ENCODE measurements around the gene LY6G6C. TPM values are rescaled to one million over a fixed set of nuclear protein-coding genes. Genes with fewer than 3 reads are reported as not detected.

LY6G6C gene
- total RNA-seq, 1 experiment from 2014 or later: 0.22 TPM

DNA sequence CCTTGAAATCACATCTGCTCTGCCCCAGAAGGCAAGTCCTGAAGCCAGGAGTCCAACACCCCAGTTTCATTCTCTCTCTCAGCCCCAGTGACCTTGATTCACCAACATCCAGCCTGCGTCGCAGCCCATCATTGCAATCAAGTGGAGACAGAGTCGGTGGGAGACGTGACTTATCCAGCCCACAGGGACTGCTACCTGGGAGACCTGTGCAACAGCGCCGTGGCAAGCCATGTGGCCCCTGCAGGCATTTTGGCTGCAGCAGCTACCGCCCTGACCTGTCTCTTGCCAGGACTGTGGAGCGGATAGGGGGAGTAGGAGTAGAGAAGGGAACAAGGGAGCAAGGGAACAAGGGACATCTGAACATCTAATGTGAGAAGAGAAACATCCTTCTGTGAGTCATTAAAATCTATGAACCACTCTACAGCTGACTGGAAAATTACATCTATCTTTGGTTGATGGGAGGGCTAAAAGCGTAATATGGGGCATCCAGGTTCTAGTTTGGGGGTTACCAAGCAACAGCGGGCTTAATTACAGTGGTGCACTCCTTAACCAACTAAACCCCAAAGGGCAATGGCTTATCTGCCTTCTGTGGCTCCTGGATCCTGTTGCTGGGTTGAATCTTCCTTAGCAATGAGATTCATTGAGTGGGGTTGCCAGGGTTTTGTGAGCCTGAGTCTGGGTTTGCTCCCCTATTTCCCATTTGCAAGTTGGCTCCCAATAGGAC lies 3.9 kb downstream of the LY6G6C start:
- H3K27me3 ChIP-seq (ENCODE audit: low read length): no peaks in the 10 kb centered on the region
- no peaks in the 10 kb centered on the region for H3K9me3 ChIP-seq (ENCODE audit: low read length)
- ATAC-seq (peak; percentile 68), DNase-seq (peak; percentile 70)
- H3F3A ChIP-seq (ENCODE audit: low read length, unreplicated experiment): no peaks in the 10 kb centered on the region
- H3K27ac ChIP-seq (ENCODE audit: low read length): peak overlapping the region; percentile 81
- no peaks in the 10 kb centered on the region for H3K36me3 ChIP-seq (ENCODE audit: low read depth, low read length)
- ChIA-PET CTCF (no interaction called here), POLR2A (ENCODE audit: unreplicated experiment) (interaction anchor here (0.7 kb wide), 1 partner anchor 74 kb away, joined by 3 read pairs; no protein-coding TSS in a partner anchor)
- TF ChIP-seq, protein P1, sequence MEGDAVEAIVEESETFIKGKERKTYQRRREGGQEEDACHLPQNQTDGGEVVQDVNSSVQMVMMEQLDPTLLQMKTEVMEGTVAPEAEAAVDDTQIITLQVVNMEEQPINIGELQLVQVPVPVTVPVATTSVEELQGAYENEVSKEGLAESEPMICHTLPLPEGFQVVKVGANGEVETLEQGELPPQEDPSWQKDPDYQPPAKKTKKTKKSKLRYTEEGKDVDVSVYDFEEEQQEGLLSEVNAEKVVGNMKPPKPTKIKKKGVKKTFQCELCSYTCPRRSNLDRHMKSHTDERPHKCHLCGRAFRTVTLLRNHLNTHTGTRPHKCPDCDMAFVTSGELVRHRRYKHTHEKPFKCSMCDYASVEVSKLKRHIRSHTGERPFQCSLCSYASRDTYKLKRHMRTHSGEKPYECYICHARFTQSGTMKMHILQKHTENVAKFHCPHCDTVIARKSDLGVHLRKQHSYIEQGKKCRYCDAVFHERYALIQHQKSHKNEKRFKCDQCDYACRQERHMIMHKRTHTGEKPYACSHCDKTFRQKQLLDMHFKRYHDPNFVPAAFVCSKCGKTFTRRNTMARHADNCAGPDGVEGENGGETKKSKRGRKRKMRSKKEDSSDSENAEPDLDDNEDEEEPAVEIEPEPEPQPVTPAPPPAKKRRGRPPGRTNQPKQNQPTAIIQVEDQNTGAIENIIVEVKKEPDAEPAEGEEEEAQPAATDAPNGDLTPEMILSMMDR (conservative IDR thresholded peaks at IDR 0.05; ENCODE audit: low read depth, low read length): peak; percentile 54
- no peak for TF ChIP-seq EZH2 (IDR thresholded peaks at IDR 0.05; ENCODE audit: low read length, unreplicated experiment)
- no peak for TF ChIP-seq EZH2phosphoT487 (IDR thresholded peaks at IDR 0.05; ENCODE audit: borderline replicate concordance, low read length)
- no peaks in the 10 kb centered on the region for H3K79me2 ChIP-seq (ENCODE audit: low read length)
- H4K20me1 ChIP-seq (ENCODE audit: low read length): no peaks in the 10 kb centered on the region
- H3K9ac ChIP-seq (ENCODE audit: low read length): peak overlapping the region; percentile 28; the same call in 1 of the 2 replicates
- H3K4me1 ChIP-seq (ENCODE audit: insufficient read depth, low read length): peaks cover 29% of the 10 kb centered on the region
- BruUV-seq (replicated peaks): no TSS peak
- H2AFZ ChIP-seq (ENCODE audit: low read length): peak overlapping the region; percentile 13
- no peaks in the 10 kb centered on the region for H3K9me2 ChIP-seq (replicated peaks; ENCODE audit: low read length)
- intact Hi-C loops (cut with micrococcal nuclease): loop anchor here (10.0 kb wide), 1 partner anchor 47 kb away; the partner anchor contains the start of gene SAPCD1
- peak overlapping the region; percentile 73 for H3K4me2 ChIP-seq (ENCODE audit: low read length)
- H3K4me3 ChIP-seq (ENCODE audit: low read length): peak overlapping the region; percentile 15; the same call in 1 of the 2 replicates

DNA sequence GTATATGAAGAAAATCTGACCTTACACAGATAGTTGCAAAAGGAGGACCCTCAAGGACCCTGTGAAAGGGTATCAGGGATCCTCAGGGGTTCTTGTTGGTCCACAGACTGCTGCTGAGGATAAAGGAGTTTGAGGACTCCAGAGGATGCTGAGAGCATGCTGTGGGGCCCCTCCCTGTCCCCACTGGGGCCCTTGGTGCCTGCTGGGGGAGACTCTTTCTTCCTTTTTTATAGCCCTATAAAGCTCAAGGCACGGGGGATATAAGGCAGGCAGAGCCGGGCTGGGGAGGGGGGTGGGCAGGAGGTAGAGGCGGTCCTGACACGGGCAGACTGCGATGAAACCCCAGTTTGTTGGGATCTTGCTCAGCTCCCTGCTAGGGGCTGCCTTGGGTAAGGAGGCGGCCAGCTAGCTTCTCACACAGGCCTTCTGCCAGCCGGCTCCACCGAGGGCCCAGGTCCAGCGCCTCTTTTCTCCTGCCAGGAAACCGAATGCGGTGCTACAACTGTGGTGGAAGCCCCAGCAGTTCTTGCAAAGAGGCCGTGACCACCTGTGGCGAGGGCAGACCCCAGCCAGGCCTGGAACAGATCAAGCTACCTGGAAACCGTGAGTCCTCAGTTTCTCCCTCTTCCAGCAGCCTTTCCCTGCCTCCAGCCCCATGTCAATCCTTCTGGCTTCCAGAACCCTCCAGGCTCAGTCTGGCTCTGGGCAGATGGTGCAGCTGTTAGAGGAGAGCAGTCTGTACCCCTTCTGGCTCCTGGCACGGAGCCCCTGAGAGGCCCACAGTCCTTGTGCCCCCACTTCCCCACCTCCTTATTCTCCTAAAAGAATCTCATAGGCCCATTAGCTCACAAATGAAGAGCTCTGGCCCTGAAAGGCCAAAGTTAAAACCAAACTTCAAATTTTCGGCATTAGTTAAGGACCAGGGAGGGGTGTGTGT lies 6.3 kb downstream of the LY6G6C start, which contains the start of gene LY6G6D:
TSS of gene LY6G6D (plus strand) at position 327 of the 937 bp plus-strand sequence. CDS start at position 335, 8 bp downstream.
- POLR2A ChIA-PET (ENCODE audit: unreplicated experiment): no interaction called here

More for the DNA sequence above, 6.3 kb downstream of the LY6G6C start, which contains the start of gene LY6G6D:
- Histone ChIP-seq H3K27me3 (ENCODE audit: low read length) (no peaks in the 10 kb centered on the region), H4K20me1 (ENCODE audit: low read length) (no peaks in the 10 kb centered on the region), H3K27ac (ENCODE audit: low read length) (no peak within 1 kb of the TSS), H3K4me1 (ENCODE audit: insufficient read depth, low read length) (peaks cover 26% of the 10 kb centered on the region), H3K9ac (ENCODE audit: low read length) (no peak within 1 kb of the TSS), H3K79me2 (ENCODE audit: low read length) (no peaks in the 10 kb centered on the region), H3K9me3 (ENCODE audit: low read length) (no peaks in the 10 kb centered on the region), H3K4me3 (ENCODE audit: low read length) (no peak within 1 kb of the TSS), H3K36me3 (ENCODE audit: low read depth, low read length) (no peaks in the 10 kb centered on the region), H3K4me2 (ENCODE audit: low read length) (no peak within 1 kb of the TSS), H3F3A (ENCODE audit: low read length, unreplicated experiment) (no peaks in the 10 kb centered on the region), H3K9me2 (replicated peaks; ENCODE audit: low read length) (no peaks in the 10 kb centered on the region), H2AFZ (ENCODE audit: low read length) (no peak within 1 kb of the TSS)
- DNase-seq (no peak), ATAC-seq (no peak)
- CTCF ChIA-PET: no interaction called here
- intact Hi-C loops (cut with micrococcal nuclease): loop anchor here (10.0 kb wide), 1 partner anchor 50 kb away; the partner anchor contains the start of gene SAPCD1
- TF ChIP-seq, protein P1 (conservative IDR thresholded peaks at IDR 0.05; ENCODE audit: low read depth, low read length): no peak
- TF ChIP-seq EZH2phosphoT487 (IDR thresholded peaks at IDR 0.05; ENCODE audit: borderline replicate concordance, low read length): no peak
- no peak for TF ChIP-seq EZH2 (IDR thresholded peaks at IDR 0.05; ENCODE audit: low read length, unreplicated experiment)
- BruUV-seq (replicated peaks): no TSS peak

Measured in PC-3 (cell line).